Liver (tissue), 3 donors: Measurements from ENCODE around the gene TOMT.

Experiments
- GABPA ChIP-seq, 2 donors: IDR thresholded peaks in 1 of 2; conservative IDR thresholded peaks in 1 of 2; 2 replicates each; pipeline ENCODE4 v1.6.1; 2016; ENCODE audit warnings: antibody characterized with exemption in 2 of 2, mild to moderate bottlenecking in 1 of 2, moderate library complexity in 1 of 2
- TF ChIP-seq, protein P1 (sequence below): fragments of 150-350 bp; IDR thresholded peaks from 2 replicates; pipeline ENCODE4 v1.5.1; 2017; ENCODE audit warnings: improper control_type of control experiment, low read depth, low read length; ENCODE audit not compliant: missing input control
- donor health status: healthy.
- donor health status: healthy.

DNA sequence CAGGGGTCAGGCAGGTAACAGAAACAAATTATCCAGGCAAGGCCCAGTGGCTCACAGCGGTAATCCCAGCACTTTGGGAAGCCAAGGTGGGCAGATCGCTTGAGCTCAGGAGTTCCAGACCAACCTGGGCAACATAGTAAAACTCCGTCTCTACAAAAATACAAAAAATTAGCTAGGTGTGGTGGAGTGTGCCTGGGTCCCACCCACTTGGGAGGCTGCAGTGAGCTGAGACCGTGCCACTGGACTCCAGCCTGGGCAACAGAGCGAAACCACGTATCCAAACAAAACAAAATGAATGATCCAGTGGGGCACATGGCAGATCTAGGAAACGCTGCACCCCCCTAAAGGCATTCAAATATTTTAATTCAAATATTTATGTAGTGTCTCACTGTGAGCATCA, 35.2 kb upstream of the TOMT start:
- TF ChIP-seq, protein P1, sequence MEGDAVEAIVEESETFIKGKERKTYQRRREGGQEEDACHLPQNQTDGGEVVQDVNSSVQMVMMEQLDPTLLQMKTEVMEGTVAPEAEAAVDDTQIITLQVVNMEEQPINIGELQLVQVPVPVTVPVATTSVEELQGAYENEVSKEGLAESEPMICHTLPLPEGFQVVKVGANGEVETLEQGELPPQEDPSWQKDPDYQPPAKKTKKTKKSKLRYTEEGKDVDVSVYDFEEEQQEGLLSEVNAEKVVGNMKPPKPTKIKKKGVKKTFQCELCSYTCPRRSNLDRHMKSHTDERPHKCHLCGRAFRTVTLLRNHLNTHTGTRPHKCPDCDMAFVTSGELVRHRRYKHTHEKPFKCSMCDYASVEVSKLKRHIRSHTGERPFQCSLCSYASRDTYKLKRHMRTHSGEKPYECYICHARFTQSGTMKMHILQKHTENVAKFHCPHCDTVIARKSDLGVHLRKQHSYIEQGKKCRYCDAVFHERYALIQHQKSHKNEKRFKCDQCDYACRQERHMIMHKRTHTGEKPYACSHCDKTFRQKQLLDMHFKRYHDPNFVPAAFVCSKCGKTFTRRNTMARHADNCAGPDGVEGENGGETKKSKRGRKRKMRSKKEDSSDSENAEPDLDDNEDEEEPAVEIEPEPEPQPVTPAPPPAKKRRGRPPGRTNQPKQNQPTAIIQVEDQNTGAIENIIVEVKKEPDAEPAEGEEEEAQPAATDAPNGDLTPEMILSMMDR, result no peak
- no peak for TF ChIP-seq GABPA (IDR thresholded peaks at IDR 0.05 in 1 of 2, conservative IDR thresholded peaks at IDR 0.05 in 1 of 2)
